GM18507 (cell line): Measurements from ENCODE around the gene FADS3.
A peak's percentile ranks its signal among the peaks of the same experiment; 100 is the strongest.

Experiments used
- DNase-seq: peaks from one replicate; pipeline ENCODE4 v3.0.0; 2011; ENCODE audit warnings: low read depth; ENCODE audit not compliant: insufficient read length; ENCODE audit errors: extremely low spot score
- FAIRE-seq: peaks from 2 replicates; lab custom pipeline; 2011; peaks lifted over from hg19 to GRCh38; lab: Jason Lieb, UNC

The FADS3 gene

GRCh38 chr11:61827571-61828378, 63.6 kb downstream of the FADS3 start, which contains the start of gene FADS2:
Gene FADS2, plus strand, starts transcription at chr11:61828300. Its CDS starts 91 bp downstream, at chr11:61828391.
- FAIRE-seq = peak; percentile 96
- no peak for DNase-seq

GRCh38 chr11:61826930-61827570, 64.3 kb downstream of the FADS3 start:
- FAIRE-seq = peak; percentile 71
- DNase-seq = no peak
